K562 (cell line): ENCODE measurements around the gene GCA. TPM values are rescaled to one million over a fixed set of nuclear protein-coding genes. Genes with fewer than 3 reads are reported as not detected.
A peak's percentile ranks its signal among the peaks of the same experiment; 100 is the strongest.

Experiments used
- ATF7 ChIP-seq: fragments of 450-650 bp; IDR thresholded peaks from 2 replicates; pipeline ENCODE4 v1.7.1; 2014; ENCODE audit warnings: mild to moderate bottlenecking, moderate library complexity
- BCL6 ChIP-seq: fragments of 250-450 bp; sonication (Bioruptor Pico); IDR thresholded peaks from 2 replicates; pipeline ENCODE4 v1.4.0; 2020
- CREM ChIP-seq: IDR thresholded peaks from 2 replicates; pipeline ENCODE4 v1.6.1; 2014; ENCODE audit warnings: antibody characterized with exemption, low read depth
- DPF2 ChIP-seq: fragments of 450-650 bp; IDR thresholded peaks from 2 replicates; pipeline ENCODE4 v1.6.1; 2016
- FOXA1 ChIP-seq: fragments of 450-650 bp; IDR thresholded peaks from 2 replicates; pipeline ENCODE4 v1.6.1; 2016; ENCODE audit warnings: mild to moderate bottlenecking, borderline replicate concordance
- GATAD2B ChIP-seq: fragments of 450-650 bp; IDR thresholded peaks from 2 replicates; pipeline ENCODE4 v1.6.1; 2017; ENCODE audit warnings: mild to moderate bottlenecking, borderline replicate concordance
- HNRNPH1 ChIP-seq: fragments of 200-400 bp; formaldehyde crosslinking; optimal IDR thresholded peaks from 2 replicates; pipeline ENCODE3; 2017; ENCODE audit warnings: low read depth, mild to moderate bottlenecking, low read length, moderate library complexity
- LCOR ChIP-seq: sonication (generic); formaldehyde crosslinking; IDR thresholded peaks from 2 replicates; pipeline ENCODE4 v1.8.0; 2022; ENCODE audit warnings: mild to moderate bottlenecking, missing genetic modification reagents
- MAZ ChIP-seq, 2 experiments: fragments of 450-650 bp in 1 of 2; sonication (generic) in 1 of 2; formaldehyde crosslinking; IDR thresholded peaks in 1 of 2; conservative IDR thresholded peaks in 1 of 2; 2 replicates each; pipeline versions ENCODE4 v1.4.0 to v1.5.0; 2020; ENCODE audit warnings: mild to moderate bottlenecking in 1 of 2, missing genetic modification reagents in 1 of 2
- NFATC3 ChIP-seq: fragments of 450-650 bp; IDR thresholded peaks from 2 replicates; pipeline ENCODE4 v1.6.1; 2017; ENCODE audit warnings: mild to moderate bottlenecking
- NFIX ChIP-seq: fragments of 250-450 bp; sonication (Bioruptor Pico); IDR thresholded peaks from 2 replicates; pipeline ENCODE4 v1.4.0; 2020; ENCODE audit warnings: low read depth, mild to moderate bottlenecking, moderate library complexity
- NR4A1 ChIP-seq, 2 experiments: fragments of 250-450 bp in 1 of 2; fragments of 450-650 bp in 1 of 2; sonication (Bioruptor Pico) in 1 of 2; IDR thresholded peaks; 2 replicates each; pipeline versions ENCODE4 v1.4.0 to v1.6.1; 2016 to 2020; ENCODE audit warnings: mild to moderate bottlenecking in 2 of 2, missing compliant biosample characterization in 1 of 2, missing genetic modification characterization in 1 of 2, moderate library complexity in 1 of 2
- PHF8 ChIP-seq: fragments of 200-600 bp; sonication (generic); IDR thresholded peaks from 2 replicates; pipeline ENCODE4 v1.6.1; 2012; ENCODE audit warnings: mixed run types, mild to moderate bottlenecking, inconsistent platforms, low read length, moderate library complexity, borderline replicate concordance
- POLR2H ChIP-seq: IDR thresholded peaks from 2 replicates; pipeline ENCODE4 v1.6.1; 2016; ENCODE audit warnings: missing genetic modification characterization, low read depth, mild to moderate bottlenecking, control low read depth, missing compliant biosample characterization, moderate library complexity
- RBBP5 ChIP-seq: fragments of 200-600 bp; sonication (generic); IDR thresholded peaks from 2 replicates; pipeline ENCODE4 v1.6.1; 2012; ENCODE audit warnings: borderline replicate concordance, mild to moderate bottlenecking, low read length, control low read depth, inconsistent platforms; ENCODE audit not compliant: insufficient read depth, poor library complexity, severe bottlenecking
- RBFOX2 ChIP-seq: fragments of 200-400 bp; formaldehyde crosslinking; IDR thresholded peaks from 2 replicates; pipeline ENCODE4 v1.6.1; 2017; ENCODE audit warnings: low read depth, mild to moderate bottlenecking, low read length, moderate library complexity
- SAFB2 ChIP-seq: fragments of 200-400 bp; formaldehyde crosslinking; IDR thresholded peaks from 2 replicates; pipeline ENCODE4 v1.6.1; 2018; ENCODE audit warnings: borderline replicate concordance, low read length, low read depth, moderate library complexity; ENCODE audit not compliant: severe bottlenecking
- SIN3B ChIP-seq: fragments of 450-650 bp; IDR thresholded peaks from 2 replicates; pipeline ENCODE4 v1.6.1; 2017; ENCODE audit warnings: low read depth, mild to moderate bottlenecking, moderate library complexity
- SPI1 ChIP-seq: IDR thresholded peaks from 2 replicates; pipeline ENCODE4 v1.6.1; 2011; ENCODE audit warnings: low read depth, low read length, control low read depth, borderline replicate concordance
- TAL1 ChIP-seq: fragments of 450-650 bp; IDR thresholded peaks from 2 replicates; pipeline ENCODE4 v1.6.1; 2016; ENCODE audit warnings: mild to moderate bottlenecking
- TCFL5 ChIP-seq: fragments of 250-450 bp; sonication (Bioruptor Pico); conservative IDR thresholded peaks from 2 replicates; pipeline ENCODE4 v1.6.1; 2021; ENCODE audit warnings: mild to moderate bottlenecking, moderate library complexity, matching md5 sums
- TOE1 ChIP-seq, 2 experiments: fragments of 450-650 bp in 1 of 2; sonication (generic) in 1 of 2; formaldehyde crosslinking in 1 of 2; IDR thresholded peaks; 2 replicates each; pipeline versions ENCODE4 v1.7.1 to v1.8.0; 2016 to 2022; ENCODE audit warnings: borderline replicate concordance in 2 of 2, mild to moderate bottlenecking in 2 of 2, antibody characterized with exemption in 1 of 2, inconsistent platforms in 1 of 2, low read depth in 1 of 2, missing genetic modification reagents in 1 of 2, moderate library complexity in 1 of 2
- ZNF146 ChIP-seq: IDR thresholded peaks from one replicate; pipeline ENCODE4 v1.6.1; 2018; ENCODE audit warnings: missing compliant biosample characterization; ENCODE audit not compliant: unreplicated experiment
- ZNF551 ChIP-seq: fragments of 250-450 bp; sonication (Bioruptor Pico); IDR thresholded peaks from 2 replicates; pipeline ENCODE4 v1.5.0; 2021; ENCODE audit warnings: mild to moderate bottlenecking, moderate library complexity
- ZNF561 ChIP-seq: fragments of 450-650 bp; formaldehyde crosslinking; conservative IDR thresholded peaks from 2 replicates; pipeline ENCODE4 v1.4.0; 2020; ENCODE audit warnings: mild to moderate bottlenecking, moderate library complexity
- ZNF766 ChIP-seq: fragments of 200-800 bp; sonication (Bioruptor generic); conservative IDR thresholded peaks from 2 replicates; pipeline ENCODE4 v1.6.1; 2016; ENCODE audit warnings: missing genetic modification characterization, missing compliant biosample characterization
- ZNF785 ChIP-seq: fragments of 250-450 bp; sonication (Bioruptor Pico); IDR thresholded peaks from 2 replicates; pipeline ENCODE4 v1.4.0; 2020; ENCODE audit warnings: mild to moderate bottlenecking
- polyA plus RNA-seq, 8 experiments: library from polyadenylated mRNA; depleted of rRNA in 4 of 8; stranded (reverse) in 5 of 8; unstranded in 3 of 8; fragments of >200 nt; fragmentation: Nextera tagmentation in 2 of 8; fragmentation: Illumina TruSeq in 1 of 8; extraction: Ambion mirVana in 2 of 8; extraction: Trizol in 1 of 8; gene quantifications; 2 replicates each; pipeline versions ENCODE4 v1.2.1 to v1.2.3, GENCODE V29; 2011 to 2014; ENCODE audit warnings: inconsistent platforms in 1 of 8, missing spikeins in 1 of 8
- total RNA-seq, 7 experiments: library from RNA; depleted of rRNA in 6 of 7; stranded (reverse); fragments of >200 nt in 6 of 7; fragmentation: Illumina TruSeq in 2 of 7; extraction: Trizol in 2 of 7; gene quantifications; 2 replicates each; pipeline versions ENCODE4 v1.2.1 to v1.2.3, GENCODE V29; 2011 to 2021; ENCODE audit warnings: low replicate concordance in 1 of 7
- TF ChIP-seq, protein P1 (sequence below): fragments of 250-450 bp; sonication (Bioruptor Pico); IDR thresholded peaks from 2 replicates; pipeline ENCODE4 v1.8.0; 2021; ENCODE audit warnings: moderate library complexity, mild to moderate bottlenecking, inconsistent platforms

The GCA gene
- total and polyA plus RNA-seq, 9 of the 15 experiments (the other 6 are each of a cell fraction or from before 2014, with no cell fraction given) = 0.24 to 0.79 (median 0.41) TPM; not detected in 1

DNA sequence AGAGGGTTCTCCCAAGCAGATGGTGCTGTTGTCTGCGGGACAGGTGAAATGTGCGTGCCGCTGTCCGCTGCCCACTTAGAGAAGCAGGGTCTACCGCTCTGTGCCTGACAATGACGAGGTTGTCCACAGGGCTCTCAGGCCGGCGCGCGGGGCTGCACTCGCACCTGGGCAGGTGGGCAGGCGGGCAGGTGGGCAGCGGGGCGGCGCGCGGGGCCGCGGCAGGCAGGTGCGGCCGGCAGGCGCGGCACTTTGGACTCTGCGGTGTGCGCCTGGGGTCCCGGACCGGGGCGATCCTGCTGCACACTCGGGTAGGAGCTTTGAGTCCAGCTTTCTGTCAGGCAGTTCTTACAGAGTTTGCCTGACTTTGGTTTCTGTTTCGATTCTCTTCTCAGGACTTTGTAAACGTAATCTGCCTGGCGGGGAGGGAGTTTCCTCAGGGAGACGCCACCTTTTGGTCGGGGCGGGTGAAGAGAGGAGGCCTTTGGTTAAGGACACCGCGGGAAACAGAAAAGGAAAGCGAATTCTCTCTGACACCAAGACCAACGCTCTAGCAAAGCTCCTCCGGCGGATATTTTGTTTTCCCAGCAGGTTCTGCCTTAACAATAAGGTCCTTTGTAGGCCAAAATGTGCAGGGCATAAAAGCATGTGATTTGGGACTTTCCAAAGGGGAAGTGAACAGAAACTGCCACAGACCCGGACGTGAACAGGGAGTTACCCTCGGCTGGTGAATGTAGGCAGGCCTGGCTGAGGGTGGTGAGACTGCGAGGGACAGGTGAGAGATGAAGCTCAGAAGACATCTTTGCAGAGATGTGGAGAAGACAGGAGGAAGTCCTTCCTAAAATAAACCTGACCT lies 25.4 kb upstream of the GCA start, which contains the start of gene IFIH1 (continued):
- peak; percentile 59; the same call in 1 of the 2 replicates for TF ChIP-seq LCOR (CRISPR knock-in tag)
- TF ChIP-seq TCFL5 (CRISPR knock-in tag) = no peak
- TF ChIP-seq SPI1 = peak; percentile 54; the same call in 1 of the 2 replicates
- no peak for TF ChIP-seq DPF2
- TF ChIP-seq PHF8 = peak; percentile 37; the same call in 1 of the 2 replicates
- TF ChIP-seq ATF7 = peak; percentile 51; the same call in 1 of the 2 replicates
- 0 out of 2 replicates have a peak, but pooled peaks have one; percentile 35 for TF ChIP-seq ZNF766 (CRISPR knock-in tag)
- 0 out of 2 replicates have a peak, but pooled peaks have one; percentile 6 for TF ChIP-seq CREM
- no peak for TF ChIP-seq ZNF146 (CRISPR knock-in tag)
- peak; percentile 30; the same call in 1 of the 2 replicates for TF ChIP-seq RBFOX2
- no peak for TF ChIP-seq BCL6 (CRISPR knock-in tag)
- no peak for TF ChIP-seq NFIX (CRISPR knock-in tag)
- no peak for TF ChIP-seq GATAD2B
- TF ChIP-seq SAFB2 = no peak
- TF ChIP-seq RBBP5 = peak; percentile 93
- no peak for TF ChIP-seq NFATC3
- TF ChIP-seq NR4A1 (CRISPR knock-in tag; IDR thresholded peaks at IDR 0.05) = no peak
- TF ChIP-seq NR4A1 (tag; IDR thresholded peaks at IDR 0.05) = 0 out of 2 replicates have a peak, but pooled peaks have one; percentile 19
- TF ChIP-seq, protein P1, sequence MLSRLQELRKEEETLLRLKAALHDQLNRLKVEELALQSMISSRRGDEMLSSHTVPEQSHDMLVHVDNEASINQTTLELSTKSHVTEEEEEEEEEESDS (CRISPR knock-in tag) = no peak
- no peak for TF ChIP-seq ZNF561 (CRISPR knock-in tag)
- peak; percentile 27 to 28; a peak in 2 of 4 replicates for TF ChIP-seq MAZ (CRISPR knock-in tag; conservative IDR thresholded peaks at IDR 0.05 in 1 of 2, IDR thresholded peaks at IDR 0.05 in 1 of 2)
- no peak for TF ChIP-seq TAL1
- no peak for TF ChIP-seq SIN3B
- TF ChIP-seq ZNF551 (CRISPR knock-in tag) = no peak
- no peak for TF ChIP-seq HNRNPH1
- no peak for TF ChIP-seq TOE1 (IDR thresholded peaks at IDR 0.05; ENCODE audit: borderline replicate concordance)
- no peak for TF ChIP-seq TOE1 (CRISPR knock-in tag; IDR thresholded peaks at IDR 0.05; ENCODE audit: borderline replicate concordance, low read depth)
- no peak for TF ChIP-seq FOXA1
- TF ChIP-seq ZNF785 = no peak
- TF ChIP-seq POLR2H (tag) = no peak; the same call in 1 of the 2 replicates
